GM18517 (cell line): ENCODE measurements around the gene NLRP10.
"Not testable (repeated sequence)": the region's sequence is repeated elsewhere in the genome, so short reads cannot be mapped to it uniquely, and the experiment has no call there.

ENCODE experiments used
- ATAC-seq: cut with Tn5 transposase; IDR thresholded peaks from one replicate; pipeline ENCODE4 v1.9.1; 2021; ENCODE audit warnings: mild to moderate bottlenecking, moderate library complexity; ENCODE audit not compliant: unreplicated experiment

NLRP10 gene

GRCh38 chr11:7965386-7965785 is at the start of gene NLRP10:
Gene NLRP10 (minus strand): TSS chr11:7965447. CDS start chr11:7963495, 1,952 bp downstream.
- no peak for ATAC-seq

- ATAC-seq, result no peak
These were observed 48.6 kb upstream of the NLRP10 start for GRCh38 chr11:8013833-8014232.

GRCh38 chr11:8011981-8012444 is 46.8 kb upstream of the NLRP10 start:
- no peak for ATAC-seq

- ATAC-seq, result no peak
These were observed 46.1 kb upstream of the NLRP10 start for GRCh38 chr11:8011371-8011770.

- no peak for ATAC-seq
These were observed 44.6 kb upstream of the NLRP10 start for GRCh38 chr11:8009856-8010255.

- no peak for ATAC-seq
These were observed 43.0 kb upstream of the NLRP10 start for GRCh38 chr11:8008212-8008611.

GRCh38 chr11:8006349-8006977 is 41.2 kb upstream of the NLRP10 start:
- ATAC-seq, result no peak

- ATAC-seq, result no peak
These were observed 40.3 kb upstream of the NLRP10 start for GRCh38 chr11:8005556-8005955.

- no peak for ATAC-seq
These were observed 38.8 kb upstream of the NLRP10 start for GRCh38 chr11:8004008-8004407.

- no peak for ATAC-seq
These were observed 37.9 kb upstream of the NLRP10 start for GRCh38 chr11:8003187-8003586.

GRCh38 chr11:8002676-8003075 is 37.4 kb upstream of the NLRP10 start:
- no peak for ATAC-seq

GRCh38 chr11:8000390-8000789 is 35.1 kb upstream of the NLRP10 start:
- no peak for ATAC-seq

- no peak for ATAC-seq
These were observed 34.5 kb upstream of the NLRP10 start for GRCh38 chr11:7999795-8000194.

GRCh38 chr11:7994581-7995278 is 29.5 kb upstream of the NLRP10 start:
- ATAC-seq, result no peak

- not testable (repeated sequence) for ATAC-seq
These were observed 22.3 kb upstream of the NLRP10 start for GRCh38 chr11:7987560-7987883.

- ATAC-seq, result peak; percentile 97
These were observed 21.7 kb upstream of the NLRP10 start, which contains the start of gene EIF3F for GRCh38 chr11:7986768-7987559. Gene EIF3F (plus strand): TSS chr11:7987337. CDS start chr11:7987353, 16 bp downstream.

- no peak for ATAC-seq
These were observed 18.8 kb upstream of the NLRP10 start for GRCh38 chr11:7983832-7984590.

- peak; percentile 52 for ATAC-seq
These were observed 17.4 kb upstream of the NLRP10 start for GRCh38 chr11:7982582-7983119.

- ATAC-seq, result no peak
These were observed 16.4 kb upstream of the NLRP10 start for GRCh38 chr11:7981619-7982157.

- no peak for ATAC-seq
These were observed 12.1 kb upstream of the NLRP10 start for GRCh38 chr11:7977232-7977917.
